22Rv1 (cell line): Measurements from ENCODE around the gene CCHCR1.
"Not testable (repeated sequence)": the region's sequence is repeated elsewhere in the genome, so short reads cannot be mapped to it uniquely, and the experiment has no call there.

Source experiments
- H3K27ac ChIP-seq: fragments of 450-650 bp; 2 replicates; pipeline ENCODE4 v1.5.1; 2017
- ZFX ChIP-seq: fragments of 450-650 bp; IDR thresholded peaks from 2 replicates; pipeline ENCODE4 v1.6.1; 2017; ENCODE audit warnings: antibody characterized with exemption, borderline replicate concordance
- TF ChIP-seq, protein P1 (sequence below): fragments of 450-650 bp; IDR thresholded peaks from 2 replicates; pipeline ENCODE4 v1.5.1; 2017; ENCODE audit warnings: mild to moderate bottlenecking

CCHCR1 gene

DNA sequence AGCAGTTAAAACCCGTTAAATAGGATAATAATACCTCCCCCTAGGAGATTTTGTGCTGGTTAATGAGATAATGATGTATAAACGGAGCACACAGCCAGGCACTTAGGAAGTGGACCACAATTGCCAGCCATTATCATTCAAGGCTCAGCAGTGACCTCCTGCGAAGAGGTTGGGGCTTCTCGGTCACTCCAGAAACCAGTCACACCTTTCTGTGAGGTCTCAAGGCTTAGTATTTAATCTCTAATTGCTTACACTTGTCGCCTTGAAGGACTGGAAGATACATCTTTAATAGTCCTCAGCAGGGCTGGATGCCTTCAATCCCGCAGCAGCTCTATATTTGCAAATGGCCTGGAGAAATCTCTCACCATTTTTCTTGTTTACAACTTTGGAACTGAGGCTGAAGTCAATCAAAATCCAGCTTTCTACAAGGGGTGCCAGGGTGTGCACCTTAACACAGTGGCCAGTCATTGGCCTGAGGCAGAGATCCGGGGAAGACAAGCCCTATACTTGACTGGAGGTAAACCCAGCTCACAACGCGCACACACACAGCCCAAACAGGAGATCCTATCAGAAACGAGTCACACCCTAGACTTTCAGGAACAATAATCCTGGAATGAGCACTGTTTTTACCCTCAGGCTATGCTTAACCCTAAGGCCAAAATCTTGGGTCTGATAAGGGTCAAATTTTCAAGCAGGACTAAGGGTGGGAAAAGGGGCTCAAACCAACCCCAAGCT lies 11.7 kb upstream of the CCHCR1 start:
- peak overlapping the region; percentile 26; the same call in 1 of the 2 replicates for H3K27ac ChIP-seq
- TF ChIP-seq ZFX: no peak
- TF ChIP-seq, protein P1, sequence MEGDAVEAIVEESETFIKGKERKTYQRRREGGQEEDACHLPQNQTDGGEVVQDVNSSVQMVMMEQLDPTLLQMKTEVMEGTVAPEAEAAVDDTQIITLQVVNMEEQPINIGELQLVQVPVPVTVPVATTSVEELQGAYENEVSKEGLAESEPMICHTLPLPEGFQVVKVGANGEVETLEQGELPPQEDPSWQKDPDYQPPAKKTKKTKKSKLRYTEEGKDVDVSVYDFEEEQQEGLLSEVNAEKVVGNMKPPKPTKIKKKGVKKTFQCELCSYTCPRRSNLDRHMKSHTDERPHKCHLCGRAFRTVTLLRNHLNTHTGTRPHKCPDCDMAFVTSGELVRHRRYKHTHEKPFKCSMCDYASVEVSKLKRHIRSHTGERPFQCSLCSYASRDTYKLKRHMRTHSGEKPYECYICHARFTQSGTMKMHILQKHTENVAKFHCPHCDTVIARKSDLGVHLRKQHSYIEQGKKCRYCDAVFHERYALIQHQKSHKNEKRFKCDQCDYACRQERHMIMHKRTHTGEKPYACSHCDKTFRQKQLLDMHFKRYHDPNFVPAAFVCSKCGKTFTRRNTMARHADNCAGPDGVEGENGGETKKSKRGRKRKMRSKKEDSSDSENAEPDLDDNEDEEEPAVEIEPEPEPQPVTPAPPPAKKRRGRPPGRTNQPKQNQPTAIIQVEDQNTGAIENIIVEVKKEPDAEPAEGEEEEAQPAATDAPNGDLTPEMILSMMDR: no peak

DNA sequence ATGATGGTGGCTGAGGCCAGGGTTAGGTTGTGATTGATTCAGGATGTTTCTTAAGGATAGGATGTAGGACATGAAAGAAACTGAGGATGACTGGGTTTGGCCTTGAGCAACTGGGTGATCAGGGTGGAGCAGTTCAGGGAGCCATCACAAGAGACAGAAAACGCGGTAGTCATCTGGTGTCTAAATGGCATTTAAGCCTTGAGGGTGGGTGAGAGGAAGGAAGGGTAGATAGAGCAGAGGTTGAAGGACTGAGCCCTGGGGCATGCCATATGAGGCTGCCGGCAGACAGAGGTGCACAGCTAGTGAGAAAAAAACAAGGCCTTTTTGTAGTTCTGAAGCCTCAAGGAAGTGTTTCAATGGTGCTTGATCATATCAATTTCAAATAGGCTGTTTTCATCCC lies 11.0 kb upstream of the CCHCR1 start:
- H3K27ac ChIP-seq: no peak overlapping the region
- TF ChIP-seq, protein P1: no peak
- TF ChIP-seq ZFX: no peak

DNA sequence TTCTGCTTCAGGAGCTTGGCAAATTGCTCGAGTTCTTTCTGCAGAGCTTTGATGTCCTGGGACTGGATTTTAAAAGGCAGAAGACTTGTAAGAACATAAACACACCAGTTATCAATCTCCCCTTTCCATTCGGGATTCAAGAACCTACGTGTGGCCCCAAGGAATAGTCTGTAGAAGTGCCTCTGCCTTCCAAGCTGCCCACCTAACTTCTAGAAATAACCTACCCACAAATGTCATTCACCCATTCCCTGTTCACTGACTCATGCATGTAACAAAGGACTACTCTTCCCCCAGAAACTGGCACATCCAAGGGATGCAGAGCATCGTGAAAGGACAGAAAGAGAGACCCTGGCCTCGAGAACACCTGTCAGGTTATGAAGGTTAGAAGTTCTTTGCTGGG lies 8.4 kb upstream of the CCHCR1 start:
- no peak overlapping the region for H3K27ac ChIP-seq

DNA sequence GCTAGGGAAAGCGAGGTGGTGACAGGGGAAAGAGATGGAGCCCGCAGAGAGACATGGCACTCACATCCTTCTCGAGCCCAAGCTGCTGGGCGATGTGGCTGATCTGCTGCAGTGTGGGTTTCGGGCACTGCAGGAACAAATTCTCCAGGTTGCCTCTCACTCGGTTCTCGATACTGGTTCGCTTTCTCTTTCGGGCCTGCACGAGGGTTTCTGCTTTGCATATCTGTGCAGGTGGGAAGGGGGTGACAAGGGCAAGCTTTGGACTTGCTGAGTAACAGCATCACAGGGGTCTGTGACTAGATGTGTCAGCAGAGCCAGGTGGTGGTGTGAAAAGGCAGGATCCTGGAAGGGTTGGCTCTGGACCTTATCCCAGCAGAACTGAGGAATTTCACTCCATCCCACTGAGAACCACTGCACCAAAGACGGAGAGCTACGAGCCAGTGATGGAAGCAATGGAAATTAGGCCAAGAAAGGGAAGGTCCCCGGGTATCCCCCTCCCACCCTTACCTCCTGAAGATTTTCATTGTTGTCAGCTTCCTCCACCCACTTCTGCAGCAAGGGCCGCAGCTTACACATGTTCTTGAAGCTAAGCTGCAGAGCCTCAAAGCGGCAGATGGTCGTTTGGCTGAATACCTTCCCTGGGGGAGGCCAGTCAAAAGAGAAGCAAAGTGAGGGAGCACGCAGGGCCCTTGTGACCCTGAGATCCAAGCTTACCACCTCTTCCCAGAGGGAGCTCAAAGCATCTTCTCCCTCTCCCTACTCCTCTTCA lies 7.6 kb upstream of the CCHCR1 start:
- H3K27ac ChIP-seq: not testable (repeated sequence)

More for the DNA sequence above, 8.4 kb upstream of the CCHCR1 start:
- TF ChIP-seq, protein P1: no peak
- no peak for TF ChIP-seq ZFX

DNA sequence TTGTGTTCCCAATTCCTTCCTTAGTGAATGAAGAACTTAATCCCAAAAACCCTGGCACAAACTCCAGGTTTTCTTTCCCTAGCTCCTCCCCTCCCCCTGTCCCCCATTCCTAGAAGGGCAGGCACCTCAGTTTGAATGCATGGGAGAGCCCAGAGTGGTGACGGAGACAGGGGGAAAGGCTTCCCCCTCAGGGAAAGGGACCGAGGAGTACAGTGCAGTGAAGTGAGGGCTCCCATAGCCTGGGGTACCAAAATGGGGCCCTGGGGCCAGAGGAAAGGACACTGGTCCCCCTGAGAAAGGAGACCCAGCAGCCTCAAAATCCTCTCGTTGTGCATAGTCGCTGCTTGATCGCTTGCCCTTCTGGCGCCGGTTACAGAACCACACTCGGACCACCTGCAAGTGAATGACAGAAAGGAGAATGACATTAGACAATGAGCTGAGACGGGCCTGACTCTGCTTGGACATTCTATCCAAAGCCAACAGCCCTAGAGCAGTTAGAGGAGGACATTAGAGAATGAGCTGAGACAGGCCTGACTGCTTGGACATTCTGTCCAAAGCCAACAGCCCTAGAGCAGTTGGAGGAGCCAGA lies 7.0 kb upstream of the CCHCR1 start:
- not testable (repeated sequence) for H3K27ac ChIP-seq

DNA sequence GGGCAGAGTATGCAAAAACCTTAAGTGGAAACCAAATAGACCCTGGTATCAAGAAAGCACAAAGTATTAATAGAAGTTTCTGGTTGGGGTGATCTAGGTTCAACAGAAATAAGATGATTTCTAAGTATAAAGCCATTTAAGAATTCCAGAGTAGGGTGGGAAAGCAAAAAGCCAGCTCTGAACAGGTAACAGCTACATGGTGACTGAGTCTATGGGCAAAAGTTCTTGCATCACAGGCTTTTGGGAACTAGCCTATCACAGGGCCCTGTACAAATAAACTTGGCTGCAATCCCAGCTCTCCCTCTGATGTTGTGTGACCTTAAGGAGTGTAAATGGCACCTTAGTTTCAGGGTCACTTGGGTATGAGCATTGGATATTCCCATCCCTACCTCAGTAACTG lies 6.3 kb upstream of the CCHCR1 start:
- H3K27ac ChIP-seq: no peak overlapping the region
- TF ChIP-seq, protein P1: no peak
- no peak for TF ChIP-seq ZFX

DNA sequence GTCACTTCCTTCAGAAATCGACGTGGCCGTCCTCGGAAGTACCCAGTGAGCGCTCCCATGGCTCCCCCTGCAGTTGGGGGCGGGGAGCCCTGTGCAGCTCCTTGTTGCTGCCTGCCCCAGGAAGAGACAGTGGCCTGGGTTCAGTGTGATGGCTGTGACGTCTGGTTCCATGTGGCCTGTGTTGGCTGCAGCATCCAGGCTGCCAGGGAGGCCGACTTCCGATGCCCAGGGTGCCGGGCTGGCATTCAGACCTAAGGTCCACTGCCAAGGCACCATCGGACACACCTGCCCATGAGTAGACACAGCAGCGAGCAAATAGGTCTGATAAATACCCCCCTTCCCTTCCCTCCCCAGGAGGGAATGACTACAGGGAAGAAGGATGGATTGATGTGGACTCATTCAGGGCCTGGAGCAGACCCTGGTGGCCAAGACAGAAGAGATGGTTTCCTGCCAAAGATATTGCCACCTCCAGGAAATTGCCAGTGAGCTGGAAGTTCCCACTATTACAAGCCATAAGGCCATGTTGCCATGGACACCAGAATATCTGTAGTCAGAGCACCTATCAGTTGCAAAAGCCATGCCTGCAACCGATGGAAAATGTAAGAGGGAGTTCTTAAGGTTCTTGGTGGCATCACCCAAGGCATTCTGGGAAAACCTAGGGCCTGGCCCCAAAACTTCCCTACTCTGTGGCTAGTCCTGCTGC lies 5.0 kb upstream of the CCHCR1 start:
- H3K27ac ChIP-seq: no peak overlapping the region
- no peak for TF ChIP-seq ZFX
- TF ChIP-seq, protein P1: no peak
